Measurements from ENCODE around the gene MSRB1.

DNA sequence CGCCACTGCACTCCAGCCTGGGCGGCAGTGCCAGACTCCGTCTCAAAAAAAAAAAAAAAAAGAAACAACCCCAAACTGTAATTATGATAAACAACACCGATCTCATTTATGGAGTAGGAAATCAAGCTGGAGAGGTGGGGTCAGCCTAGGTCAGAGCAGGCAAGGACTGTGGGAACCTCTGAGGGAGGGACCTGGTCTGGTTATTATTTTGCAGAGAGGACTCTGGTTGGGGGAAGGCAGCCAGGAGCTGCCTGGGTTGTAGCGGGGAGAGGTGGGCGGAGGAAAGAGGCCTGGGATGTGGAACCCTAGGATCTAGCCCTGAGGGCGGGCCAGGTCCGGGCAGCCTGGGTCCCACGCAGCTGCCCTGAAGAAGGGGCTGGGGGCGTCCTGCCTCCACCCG, 13.9 kb downstream of the MSRB1 start:
- TF ChIP-seq POLR2A (IDR thresholded peaks at IDR 0.05): no peak
- TF ChIP-seq, protein P1, sequence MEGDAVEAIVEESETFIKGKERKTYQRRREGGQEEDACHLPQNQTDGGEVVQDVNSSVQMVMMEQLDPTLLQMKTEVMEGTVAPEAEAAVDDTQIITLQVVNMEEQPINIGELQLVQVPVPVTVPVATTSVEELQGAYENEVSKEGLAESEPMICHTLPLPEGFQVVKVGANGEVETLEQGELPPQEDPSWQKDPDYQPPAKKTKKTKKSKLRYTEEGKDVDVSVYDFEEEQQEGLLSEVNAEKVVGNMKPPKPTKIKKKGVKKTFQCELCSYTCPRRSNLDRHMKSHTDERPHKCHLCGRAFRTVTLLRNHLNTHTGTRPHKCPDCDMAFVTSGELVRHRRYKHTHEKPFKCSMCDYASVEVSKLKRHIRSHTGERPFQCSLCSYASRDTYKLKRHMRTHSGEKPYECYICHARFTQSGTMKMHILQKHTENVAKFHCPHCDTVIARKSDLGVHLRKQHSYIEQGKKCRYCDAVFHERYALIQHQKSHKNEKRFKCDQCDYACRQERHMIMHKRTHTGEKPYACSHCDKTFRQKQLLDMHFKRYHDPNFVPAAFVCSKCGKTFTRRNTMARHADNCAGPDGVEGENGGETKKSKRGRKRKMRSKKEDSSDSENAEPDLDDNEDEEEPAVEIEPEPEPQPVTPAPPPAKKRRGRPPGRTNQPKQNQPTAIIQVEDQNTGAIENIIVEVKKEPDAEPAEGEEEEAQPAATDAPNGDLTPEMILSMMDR (IDR thresholded peaks at IDR 0.05): no peak
